ENCODE results near the gene RBM11. TPM values are rescaled to one million over a fixed set of nuclear protein-coding genes. Genes with fewer than 3 reads are reported as not detected.

RBM11 gene
- total and polyA plus RNA-seq, 2 of the 8 experiments (the other 6 are each of a cell fraction or from before 2014, with no cell fraction given): 3.9 to 10.1 TPM

DNA sequence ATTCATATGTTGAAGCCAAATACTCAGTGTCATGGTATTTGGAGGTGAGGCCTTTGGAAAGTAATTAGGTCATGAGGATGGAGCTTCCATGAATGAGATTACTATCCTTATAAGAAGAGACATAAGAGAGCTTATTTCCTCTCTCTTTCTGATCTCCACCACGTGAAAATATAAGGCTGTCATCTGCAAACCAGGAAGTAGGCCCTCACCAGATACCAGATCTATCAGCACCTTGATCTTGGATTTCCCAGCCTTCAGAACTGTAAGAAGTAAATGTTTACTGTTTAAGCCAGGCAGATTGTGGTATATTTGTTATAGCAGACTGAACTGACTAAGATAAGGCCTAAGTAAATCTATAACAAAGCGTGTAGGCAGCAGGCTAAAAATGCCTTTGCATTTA is 25.3 kb downstream of the RBM11 start:
- no peak overlapping the region for H3K23ac ChIP-seq (ENCODE audit: insufficient read length)
- H2BK5ac ChIP-seq (ENCODE audit: low read depth, low read length): no peak overlapping the region
- no peak overlapping the region for H2AK5ac ChIP-seq (ENCODE audit: low read depth, low read length)
- no peak overlapping the region for H3K4me2 ChIP-seq (ENCODE audit: insufficient read depth in 1 of 2, low read depth in 2 of 2, low read length in 2 of 2)
- no peak for TF ChIP-seq BACH1 (IDR thresholded peaks at IDR 0.05; ENCODE audit: low read length)
- TF ChIP-seq GABPA (IDR thresholded peaks at IDR 0.05; ENCODE audit: borderline replicate concordance, insufficient read depth, low read length): no peak
- TF ChIP-seq KDM5A (IDR thresholded peaks at IDR 0.05; ENCODE audit: low read length): no peak
- TF ChIP-seq PHF8 (conservative IDR thresholded peaks at IDR 0.05; ENCODE audit: low read depth, low read length): no peak
- no peak for TF ChIP-seq MAFK (IDR thresholded peaks at IDR 0.05; ENCODE audit: low read depth, low read length)
- H3K9me3 ChIP-seq (ENCODE audit: insufficient read depth in 2 of 2, low read depth in 1 of 2, low read length in 1 of 2): no peaks in the 10 kb centered on the region
- H4K8ac ChIP-seq (ENCODE audit: extremely low read depth, insufficient read depth, low read length): no peak overlapping the region
- H2BK12ac ChIP-seq (ENCODE audit: low read depth, low read length): no peak overlapping the region
- H2BK15ac ChIP-seq (ENCODE audit: low read length): no peak overlapping the region
- no peak for FAIRE-seq
- DNase-seq (ENCODE audit: low read depth in 1 of 2, low spot score in 2 of 2): no peak
- no peak overlapping the region for H4K91ac ChIP-seq (replicated peaks; ENCODE audit: insufficient read length, low read length)
- no peaks in the 10 kb centered on the region for H3K79me2 ChIP-seq (ENCODE audit: control insufficient read depth in 1 of 2, insufficient read depth in 2 of 2, low read length in 2 of 2)
- no peak overlapping the region for H2BK120ac ChIP-seq (replicated peaks; ENCODE audit: low read depth, low read length)
- H3K4ac ChIP-seq (replicated peaks; ENCODE audit: insufficient read length, low read depth, low read length): no peak overlapping the region
- ChIA-PET POLR2A (ENCODE audit: partially characterized antibody) (no interaction called here), CTCF (ENCODE audit: partially characterized antibody) (interaction anchor here (1.0 to 1.1 kb wide), 3 partner anchors 9 to 189 kb away, joined by 3 to 4 read pairs (median 3); no protein-coding TSS in a partner anchor)
- H3K36me3 ChIP-seq (ENCODE audit: control insufficient read depth in 2 of 4, insufficient read depth in 4 of 4, low read length in 3 of 4): no peaks in the 10 kb centered on the region
- peaks cover 0 to 2% (median 0%) of the 10 kb centered on the region in 4 experiments; a peak in 1 of 7 replicates for H3K4me1 ChIP-seq (replicated peaks in 1 of 4; ENCODE audit: control insufficient read depth in 3 of 4, insufficient read depth in 4 of 4, low read length in 3 of 4)
- H3K27ac ChIP-seq (ENCODE audit: low read depth, low read length): no peak overlapping the region
- H3K9ac ChIP-seq (replicated peaks in 1 of 4; ENCODE audit: extremely low read depth in 1 of 4, low read depth in 3 of 4, low read length in 3 of 4): no peak overlapping the region
- H3K23me2 ChIP-seq (ENCODE audit: low read depth, low read length): no peaks in the 10 kb centered on the region
- H2BK20ac ChIP-seq (ENCODE audit: low read length): no peak overlapping the region
- no peak overlapping the region for H3K4me3 ChIP-seq (ENCODE audit: extremely low read depth in 1 of 4, insufficient read depth in 2 of 4, low read depth in 3 of 4, low read length in 4 of 4)
- H4K20me1 ChIP-seq (replicated peaks in 1 of 2; ENCODE audit: control insufficient read depth in 1 of 2, insufficient read depth in 2 of 2, low read length in 2 of 2): no peaks in the 10 kb centered on the region
- no peak overlapping the region for H3K56ac ChIP-seq (replicated peaks; ENCODE audit: insufficient read length, low read depth, low read length)
- no peak overlapping the region; the same call in 1 of the 2 replicates for H2AFZ ChIP-seq (ENCODE audit: low read length)
- H3K79me1 ChIP-seq (ENCODE audit: low read depth, low read length): no peaks in the 10 kb centered on the region
- no peak overlapping the region for H3K18ac ChIP-seq (ENCODE audit: extremely low read depth, low read length)
- no peaks in the 10 kb centered on the region for H3K27me3 ChIP-seq (replicated peaks in 1 of 4; ENCODE audit: control insufficient read depth in 3 of 4, extremely low read depth in 1 of 4, insufficient read depth in 3 of 4, low read length in 3 of 4)
- no peak overlapping the region for H4K5ac ChIP-seq (ENCODE audit: insufficient read length, low read depth, low read length)
- 46% methylated on average over 2 of the region's 2 CpGs; no CpG with 5 or more reads in 1 of the 2 experiments for WGBS, 2 experiments (ENCODE audit: extremely low coverage in 1 of 2, insufficient coverage in 1 of 2, insufficient read length in 1 of 2, insufficient replicate concordance in 2 of 2, low coverage in 1 of 2, low lambda C conversion rate in 2 of 2, missing lambda C conversion rate in 1 of 2)
- no peak overlapping the region for H3K14ac ChIP-seq (ENCODE audit: insufficient read length)
